K562 (cell line): Measurements from ENCODE around the gene MSH4. TPM values are rescaled to one million over a fixed set of nuclear protein-coding genes. Genes with fewer than 3 reads are reported as not detected.

ENCODE experiments used
- CC2D1A ChIP-seq: fragments of 450-650 bp; IDR thresholded peaks from 2 replicates; pipeline ENCODE4 v1.6.1; 2017; ENCODE audit warnings: mild to moderate bottlenecking
- CEBPB ChIP-seq: fragments of 450-650 bp; IDR thresholded peaks from 2 replicates; pipeline ENCODE4 v1.6.1; 2016; ENCODE audit warnings: missing genetic modification characterization, missing compliant biosample characterization
- ESRRA ChIP-seq: fragments of 450-650 bp; IDR thresholded peaks from 2 replicates; pipeline ENCODE4 v1.6.1; 2014; ENCODE audit warnings: low read depth, mild to moderate bottlenecking, moderate library complexity, borderline replicate concordance
- HINFP ChIP-seq: fragments of 450-650 bp; conservative IDR thresholded peaks from 2 replicates; pipeline ENCODE4 v1.6.1; 2016; ENCODE audit warnings: missing genetic modification characterization, low read depth, mild to moderate bottlenecking, control low read depth, missing compliant biosample characterization
- KAT7 ChIP-seq: sonication (generic); formaldehyde crosslinking; IDR thresholded peaks from 2 replicates; pipeline ENCODE4 v1.8.0; 2022; ENCODE audit warnings: missing genetic modification reagents, mild to moderate bottlenecking, borderline replicate concordance
- KLF13 ChIP-seq: fragments of 450-650 bp; IDR thresholded peaks from 2 replicates; pipeline ENCODE4 v1.6.1; 2016; ENCODE audit warnings: missing genetic modification characterization, low read depth, mild to moderate bottlenecking, missing compliant biosample characterization, moderate library complexity, borderline replicate concordance
- POLR2AphosphoS5 ChIP-seq: IDR thresholded peaks from 2 replicates; pipeline ENCODE4 v1.6.1; 2011; ENCODE audit warnings: mild to moderate bottlenecking, low read depth, low read length, moderate library complexity; ENCODE audit not compliant: control insufficient read depth, insufficient read depth
- PRDM10 ChIP-seq: fragments of 450-650 bp; IDR thresholded peaks from 2 replicates; pipeline ENCODE4 v1.6.1; 2018; ENCODE audit not compliant: partially characterized antibody
- SIRT6 ChIP-seq: IDR thresholded peaks from one replicate; pipeline ENCODE4 v1.6.1; 2012; ENCODE audit warnings: low read depth, mild to moderate bottlenecking, control low read depth, inconsistent platforms, low read length, moderate library complexity
- STAG1 ChIP-seq: sonication (generic); formaldehyde crosslinking; IDR thresholded peaks from 2 replicates; pipeline ENCODE4 v1.5.0; 2020; ENCODE audit warnings: missing genetic modification reagents, borderline replicate concordance
- THRA ChIP-seq: fragments of 450-650 bp; IDR thresholded peaks from 2 replicates; pipeline ENCODE4 v1.6.1; 2017; ENCODE audit warnings: mild to moderate bottlenecking, moderate library complexity
- USF2 ChIP-seq: sonication (generic); formaldehyde crosslinking; IDR thresholded peaks from 2 replicates; pipeline ENCODE4 v1.5.0; 2020; ENCODE audit warnings: missing genetic modification reagents
- polyA plus RNA-seq, 8 experiments: library from polyadenylated mRNA; depleted of rRNA in 4 of 8; stranded (reverse) in 5 of 8; unstranded in 3 of 8; fragments of >200 nt; fragmentation: Nextera tagmentation in 2 of 8; fragmentation: Illumina TruSeq in 1 of 8; extraction: Ambion mirVana in 2 of 8; extraction: Trizol in 1 of 8; gene quantifications; 2 replicates each; pipeline versions ENCODE4 v1.2.1 to v1.2.3, GENCODE V29; 2011 to 2014; ENCODE audit warnings: inconsistent platforms in 1 of 8, missing spikeins in 1 of 8
- total RNA-seq, 7 experiments: library from RNA; depleted of rRNA in 6 of 7; stranded (reverse); fragments of >200 nt in 6 of 7; fragmentation: Illumina TruSeq in 2 of 7; extraction: Trizol in 2 of 7; gene quantifications; 2 replicates each; pipeline versions ENCODE4 v1.2.1 to v1.2.3, GENCODE V29; 2011 to 2021; ENCODE audit warnings: low replicate concordance in 1 of 7
- TF ChIP-seq, protein P1 (sequence below): fragments of 150-350 bp; IDR thresholded peaks from 2 replicates; pipeline ENCODE4 v1.6.1; 2014; ENCODE audit warnings: low read depth, mild to moderate bottlenecking, low read length, borderline replicate concordance

Gene MSH4
- total and polyA plus RNA-seq, 9 of the 15 experiments (the other 6 are each of a cell fraction or from before 2014, with no cell fraction given) = 0.04 to 0.18 (median 0.12) TPM; not detected in 4

- TF ChIP-seq, protein P1, sequence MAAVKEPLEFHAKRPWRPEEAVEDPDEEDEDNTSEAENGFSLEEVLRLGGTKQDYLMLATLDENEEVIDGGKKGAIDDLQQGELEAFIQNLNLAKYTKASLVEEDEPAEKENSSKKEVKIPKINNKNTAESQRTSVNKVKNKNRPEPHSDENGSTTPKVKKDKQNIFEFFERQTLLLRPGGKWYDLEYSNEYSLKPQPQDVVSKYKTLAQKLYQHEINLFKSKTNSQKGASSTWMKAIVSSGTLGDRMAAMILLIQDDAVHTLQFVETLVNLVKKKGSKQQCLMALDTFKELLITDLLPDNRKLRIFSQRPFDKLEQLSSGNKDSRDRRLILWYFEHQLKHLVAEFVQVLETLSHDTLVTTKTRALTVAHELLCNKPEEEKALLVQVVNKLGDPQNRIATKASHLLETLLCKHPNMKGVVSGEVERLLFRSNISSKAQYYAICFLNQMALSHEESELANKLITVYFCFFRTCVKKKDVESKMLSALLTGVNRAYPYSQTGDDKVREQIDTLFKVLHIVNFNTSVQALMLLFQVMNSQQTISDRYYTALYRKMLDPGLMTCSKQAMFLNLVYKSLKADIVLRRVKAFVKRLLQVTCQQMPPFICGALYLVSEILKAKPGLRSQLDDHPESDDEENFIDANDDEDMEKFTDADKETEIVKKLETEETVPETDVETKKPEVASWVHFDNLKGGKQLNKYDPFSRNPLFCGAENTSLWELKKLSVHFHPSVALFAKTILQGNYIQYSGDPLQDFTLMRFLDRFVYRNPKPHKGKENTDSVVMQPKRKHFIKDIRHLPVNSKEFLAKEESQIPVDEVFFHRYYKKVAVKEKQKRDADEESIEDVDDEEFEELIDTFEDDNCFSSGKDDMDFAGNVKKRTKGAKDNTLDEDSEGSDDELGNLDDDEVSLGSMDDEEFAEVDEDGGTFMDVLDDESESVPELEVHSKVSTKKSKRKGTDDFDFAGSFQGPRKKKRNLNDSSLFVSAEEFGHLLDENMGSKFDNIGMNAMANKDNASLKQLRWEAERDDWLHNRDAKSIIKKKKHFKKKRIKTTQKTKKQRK = no peak
- peak; percentile 91 for TF ChIP-seq HINFP
- TF ChIP-seq USF2 (CRISPR knock-in tag) = no peak
- no peak for TF ChIP-seq KLF13 (tag)
- TF ChIP-seq STAG1 (CRISPR knock-in tag) = no peak
- TF ChIP-seq CC2D1A = 0 out of 2 replicates have a peak, but pooled peaks have one; percentile 33
- 0 out of 2 replicates have a peak, but pooled peaks have one; percentile 33 for TF ChIP-seq POLR2AphosphoS5
- TF ChIP-seq KAT7 (CRISPR knock-in tag) = no peak
- no peak for TF ChIP-seq CEBPB (tag)
- TF ChIP-seq PRDM10 = peak; percentile 21
- peak; percentile 56; the same call in 1 of the 2 replicates for TF ChIP-seq ESRRA
- peak; percentile 42; the same call in 1 of the 2 replicates for TF ChIP-seq THRA
- no peak for TF ChIP-seq SIRT6
Observed at GRCh38 chr1:75764057-75764655, 32.5 kb upstream of the MSH4 start (continued).
